GM18870 (cell line): ENCODE results near the gene NOL4L.
"Not testable (repeated sequence)": the region's sequence is repeated elsewhere in the genome, so short reads cannot be mapped to it uniquely, and the experiment has no call there.

ENCODE experiments used
- ATAC-seq: cut with Tn5 transposase; IDR thresholded peaks from one replicate; pipeline ENCODE4 v1.9.1; 2021; ENCODE audit warnings: moderate library complexity; ENCODE audit not compliant: unreplicated experiment

NOL4L gene

DNA sequence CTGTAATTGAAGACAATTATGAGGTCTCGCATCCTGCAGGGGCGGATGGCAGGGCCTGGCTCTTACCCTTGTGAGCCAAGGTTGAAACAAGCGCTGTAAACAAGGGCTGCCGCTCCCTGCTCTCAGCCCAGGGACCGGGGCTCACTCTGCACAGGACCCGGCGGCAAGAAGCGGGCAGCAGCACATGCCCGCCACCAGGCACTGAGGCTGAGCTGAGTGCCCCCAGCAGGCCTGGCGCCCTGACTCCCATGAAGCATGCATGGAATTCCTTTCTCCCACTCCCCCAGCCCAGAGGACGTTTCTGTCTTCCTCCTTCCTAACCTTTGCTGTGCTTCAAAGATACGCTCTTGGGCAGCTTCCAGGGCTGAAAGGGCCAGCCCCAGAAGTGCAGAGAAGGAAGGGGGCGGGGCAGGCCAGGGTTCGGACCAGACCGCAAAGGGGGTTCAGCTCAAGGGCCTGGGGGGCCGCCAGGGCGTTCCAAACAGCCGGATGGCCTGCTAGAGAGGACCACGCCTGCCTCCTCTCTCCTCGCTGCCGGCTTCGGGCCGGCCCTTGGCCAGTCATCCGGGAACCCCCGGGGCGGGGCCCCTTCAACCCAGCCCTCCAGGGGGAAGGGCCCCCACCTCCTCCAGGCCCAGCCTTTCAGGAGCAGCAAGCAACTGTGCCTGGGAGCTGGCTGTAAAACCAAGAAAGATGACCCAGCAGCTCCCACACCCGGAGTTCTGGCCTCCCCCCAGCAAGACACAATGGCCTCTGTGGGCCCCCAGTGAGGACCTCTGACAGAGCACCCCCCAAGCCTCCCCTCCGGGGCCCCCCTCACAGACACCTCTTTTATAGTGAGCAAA, 109.9 kb downstream of the NOL4L start:
- ATAC-seq = no peak

DNA sequence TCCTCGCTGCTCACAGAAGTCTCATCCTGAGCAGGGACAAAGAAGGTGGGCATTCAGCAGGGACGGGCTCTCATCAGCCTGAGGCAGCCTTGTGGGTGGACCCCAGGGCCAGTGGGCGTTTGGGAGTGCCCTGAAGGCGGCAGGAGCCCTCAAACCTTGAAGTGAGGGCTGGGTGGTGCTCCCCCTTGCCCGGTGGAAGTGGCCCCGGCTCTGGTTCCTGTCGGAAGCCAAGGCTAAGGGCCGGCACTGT, 110.5 kb downstream of the NOL4L start:
- ATAC-seq = no peak

DNA sequence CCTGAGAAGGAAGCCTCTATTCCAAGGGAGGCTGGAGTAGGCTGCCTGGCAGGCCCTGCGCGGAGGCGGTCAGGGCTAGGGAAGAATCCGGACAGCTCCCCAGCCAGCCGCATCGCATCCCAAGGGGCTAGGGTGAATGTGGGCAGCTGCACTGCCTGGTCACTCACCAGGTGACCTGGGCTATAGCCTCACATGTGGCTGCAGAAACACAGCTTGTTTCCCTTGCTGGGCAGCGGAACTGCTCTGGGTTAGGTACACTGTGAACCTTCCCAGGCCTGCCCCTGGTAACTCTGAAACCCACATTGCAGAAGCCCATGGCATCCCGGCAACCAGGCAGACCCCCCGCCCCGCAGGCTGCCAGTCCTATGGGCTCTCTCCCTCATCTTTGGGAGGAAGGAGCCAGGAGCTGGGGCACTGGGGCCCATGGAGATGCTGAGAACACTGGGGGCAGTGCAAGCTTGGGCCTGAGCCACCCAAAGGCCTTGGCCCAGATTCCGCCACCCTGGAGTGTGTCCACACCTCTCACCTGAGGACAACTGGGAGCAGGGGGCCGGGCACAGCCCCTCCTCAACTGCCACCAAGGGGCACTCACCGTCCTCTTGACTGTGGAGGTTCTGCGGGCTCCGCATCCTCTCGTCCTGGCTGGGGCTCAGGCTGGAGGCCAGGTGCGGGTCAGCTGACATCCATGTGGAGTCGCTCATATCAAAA, 111.0 kb downstream of the NOL4L start:
- ATAC-seq = no peak

DNA sequence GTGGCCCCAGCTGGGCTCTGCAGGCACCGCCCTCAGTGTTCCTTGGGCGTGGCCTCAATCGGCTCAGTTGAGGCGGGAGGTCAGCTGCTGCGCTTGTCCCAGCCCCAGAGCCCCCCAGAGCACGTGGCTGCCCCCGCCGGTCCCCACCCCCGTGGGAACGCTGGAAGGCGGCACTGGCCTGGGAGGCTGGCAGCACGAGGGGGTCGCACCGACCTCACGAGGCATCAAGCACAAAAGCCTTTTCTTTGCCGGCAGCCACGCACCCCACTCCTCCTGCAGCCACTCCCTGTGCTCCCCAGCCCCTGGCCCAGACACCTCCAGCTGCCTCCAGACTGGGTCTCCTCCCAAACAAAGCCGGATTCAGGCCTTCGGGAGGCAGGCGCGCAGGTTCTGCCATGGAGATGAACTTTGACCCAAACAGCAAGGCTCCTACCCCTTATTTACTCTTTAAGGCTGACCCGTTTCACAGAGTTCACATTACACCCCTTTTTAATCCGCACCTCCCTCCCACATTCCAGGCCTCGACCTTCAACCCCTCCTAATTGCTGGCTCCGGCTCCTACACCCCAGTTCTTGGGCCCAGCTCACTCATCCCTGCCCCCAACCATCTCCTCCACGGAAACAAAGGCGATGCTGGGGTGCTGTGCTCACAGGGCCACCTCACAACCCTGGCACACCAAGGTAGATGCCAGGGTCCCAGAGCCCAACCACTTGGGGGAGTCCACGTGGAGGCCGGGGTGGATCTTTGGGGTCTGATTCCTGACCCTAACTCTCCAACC, 111.7 kb downstream of the NOL4L start:
- no peak for ATAC-seq

DNA sequence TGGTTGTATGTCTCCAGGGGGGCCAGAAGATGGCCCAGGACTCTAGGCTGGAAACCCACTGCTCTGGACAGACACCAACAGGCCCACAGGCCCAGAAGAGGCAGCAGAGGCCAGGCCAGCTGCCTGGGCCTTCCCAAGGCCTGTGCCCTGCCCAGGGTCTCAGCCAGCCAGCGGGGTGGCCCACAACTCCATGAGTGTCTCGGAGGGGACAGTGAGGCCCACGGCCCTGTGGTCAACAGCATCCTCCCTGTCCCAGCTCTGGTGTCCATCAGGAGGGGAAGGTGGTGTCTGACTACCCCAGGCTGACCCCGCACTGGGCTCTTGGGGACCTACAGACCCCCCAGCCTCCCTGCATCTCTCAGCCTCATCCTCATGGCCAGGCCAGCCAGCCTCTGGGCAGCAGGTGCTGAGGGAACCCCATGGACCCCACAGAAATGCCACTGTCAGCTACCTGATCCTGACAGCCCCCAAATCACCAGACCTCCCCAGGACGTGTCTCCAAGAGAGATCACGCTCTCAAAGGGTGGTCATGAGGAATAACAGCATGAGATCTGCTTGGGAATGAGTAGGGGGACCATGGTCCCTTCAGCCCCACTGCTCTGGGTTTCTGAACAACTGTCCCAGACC, 112.4 kb downstream of the NOL4L start:
- no peak for ATAC-seq

DNA sequence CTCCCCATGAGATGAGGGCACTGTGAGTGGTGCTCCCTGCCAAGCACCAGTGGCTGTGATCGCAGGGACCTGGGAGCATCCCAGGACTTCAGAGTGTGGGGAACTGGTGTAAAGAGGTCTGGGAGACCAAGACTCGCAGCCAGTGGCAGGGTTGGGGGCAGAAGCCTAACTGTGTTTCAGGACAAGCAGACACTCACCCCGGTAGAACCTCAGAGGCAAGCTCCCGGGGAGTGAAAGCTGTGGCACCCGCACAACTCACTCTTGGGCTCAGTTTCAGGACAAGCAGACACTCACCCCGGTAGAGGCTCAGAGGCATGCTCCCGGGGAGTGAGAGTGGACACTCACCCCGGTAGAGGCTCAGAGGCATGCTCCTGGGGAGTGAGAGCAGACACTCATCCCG, 114.2 kb downstream of the NOL4L start:
- ATAC-seq = no peak

DNA sequence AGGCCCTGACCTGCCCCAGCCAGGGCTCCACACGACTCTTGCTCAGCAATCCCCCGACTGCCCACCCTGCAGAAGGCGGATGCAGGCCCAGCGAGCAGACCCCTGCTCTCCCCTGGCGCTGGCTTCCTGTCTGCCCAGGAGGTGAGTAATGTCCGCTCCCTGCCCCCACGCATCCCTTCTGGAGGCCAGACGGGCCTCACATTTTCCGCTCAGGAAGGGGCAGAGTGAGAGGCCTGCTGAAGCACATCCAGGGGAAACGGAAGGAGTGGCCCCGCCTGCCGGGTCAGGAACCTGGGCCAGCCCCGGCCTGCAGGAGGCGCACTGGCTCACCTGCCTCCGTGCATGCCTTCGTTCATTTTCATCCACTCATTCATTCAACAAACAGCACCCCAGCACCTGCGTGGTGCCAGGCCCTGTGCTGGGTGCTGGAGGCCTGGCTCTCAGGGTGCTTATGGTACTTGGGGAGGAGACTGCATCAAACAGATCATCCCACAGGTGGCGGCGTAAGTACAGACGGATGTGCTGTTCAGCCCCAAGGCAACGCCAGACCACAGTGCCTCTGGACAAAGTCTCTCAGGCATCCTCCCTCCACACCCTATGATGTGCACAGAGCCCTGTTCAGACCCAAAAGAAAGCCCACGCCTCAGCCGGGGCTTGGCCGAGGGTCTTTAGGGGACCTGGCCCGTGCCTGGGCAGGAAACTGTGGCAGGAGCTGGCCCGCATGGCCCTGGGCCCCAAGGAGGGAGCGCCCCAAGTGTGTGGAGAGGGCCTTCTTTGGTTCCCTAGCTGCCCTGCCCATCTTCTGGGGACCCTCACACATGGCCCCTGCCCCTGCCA, 114.9 kb downstream of the NOL4L start:
- ATAC-seq = no peak

DNA sequence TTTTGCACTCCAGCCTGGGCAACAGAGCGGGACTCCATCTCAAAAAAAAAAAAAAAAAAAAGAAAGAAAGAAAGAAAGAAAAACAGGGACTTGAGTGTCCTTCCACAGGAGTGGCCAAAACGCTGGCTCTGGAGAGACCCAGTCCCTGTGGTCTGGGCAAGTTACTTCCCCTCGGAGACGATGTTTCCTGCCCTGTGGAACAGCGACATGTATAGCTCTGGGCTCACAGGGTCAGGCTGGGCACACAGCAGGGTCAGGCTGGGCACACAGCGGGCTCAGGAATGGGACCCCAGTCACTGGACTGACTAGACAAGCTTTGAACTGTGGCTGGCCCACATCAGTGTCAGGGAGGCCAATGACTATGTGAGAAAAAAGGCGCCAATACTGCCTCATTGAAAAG, 116.3 kb downstream of the NOL4L start:
- ATAC-seq = no peak

DNA sequence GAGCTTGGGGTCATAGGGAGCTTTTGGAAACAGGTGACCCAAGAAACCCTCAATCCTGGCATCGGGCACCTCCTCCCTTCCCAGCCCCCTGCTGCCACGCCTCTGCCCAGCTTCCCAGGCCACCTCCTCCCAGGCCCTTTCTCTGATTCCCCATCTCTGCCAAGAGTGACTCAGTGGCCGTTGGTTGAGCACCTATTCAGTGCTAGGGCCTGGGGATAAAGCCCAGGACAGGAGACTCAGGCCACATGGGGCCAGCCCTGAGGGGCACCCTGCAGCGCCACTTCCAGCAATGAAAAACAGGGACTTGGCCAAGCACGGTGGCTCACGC, 116.9 kb downstream of the NOL4L start:
- ATAC-seq = no peak

DNA sequence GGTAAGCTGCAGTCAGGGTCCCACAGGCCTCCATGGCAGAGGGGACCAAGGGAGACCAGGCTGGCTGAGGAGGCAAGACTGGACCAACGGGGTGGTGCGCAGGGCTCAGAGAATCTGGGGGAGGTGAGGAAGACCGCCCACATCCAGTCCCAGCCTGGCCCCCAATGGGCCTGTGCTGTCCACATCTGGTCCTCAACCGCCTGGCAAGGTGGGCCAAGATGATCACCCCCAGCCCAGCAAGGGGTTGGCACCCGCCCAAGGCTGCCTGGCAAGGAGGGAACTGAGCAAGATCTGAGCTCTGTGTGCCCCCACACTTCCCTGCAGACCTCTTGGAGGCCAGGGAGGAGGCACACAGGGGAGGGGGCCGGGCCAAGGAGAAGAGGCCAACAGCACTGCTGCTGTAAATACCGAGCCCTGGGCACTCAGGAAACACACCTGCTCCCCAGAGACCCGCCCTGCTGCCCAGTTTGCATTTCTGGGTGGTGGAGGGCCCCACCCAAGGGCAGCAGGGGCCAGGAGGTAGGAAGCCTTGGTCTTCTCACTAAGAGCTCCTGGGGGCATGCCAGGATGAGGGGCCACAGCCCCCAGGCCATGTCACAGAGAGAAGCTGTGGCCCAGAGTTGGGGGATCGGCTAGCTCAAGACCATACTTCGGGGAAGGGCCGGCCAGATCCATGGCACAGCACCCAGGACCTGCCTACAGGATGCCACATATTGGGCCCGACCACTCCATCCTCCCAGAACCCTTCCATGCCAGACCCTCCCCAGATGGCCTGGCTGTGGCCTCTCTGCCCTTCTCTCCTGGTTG, 117.4 kb downstream of the NOL4L start:
- ATAC-seq = no peak

DNA sequence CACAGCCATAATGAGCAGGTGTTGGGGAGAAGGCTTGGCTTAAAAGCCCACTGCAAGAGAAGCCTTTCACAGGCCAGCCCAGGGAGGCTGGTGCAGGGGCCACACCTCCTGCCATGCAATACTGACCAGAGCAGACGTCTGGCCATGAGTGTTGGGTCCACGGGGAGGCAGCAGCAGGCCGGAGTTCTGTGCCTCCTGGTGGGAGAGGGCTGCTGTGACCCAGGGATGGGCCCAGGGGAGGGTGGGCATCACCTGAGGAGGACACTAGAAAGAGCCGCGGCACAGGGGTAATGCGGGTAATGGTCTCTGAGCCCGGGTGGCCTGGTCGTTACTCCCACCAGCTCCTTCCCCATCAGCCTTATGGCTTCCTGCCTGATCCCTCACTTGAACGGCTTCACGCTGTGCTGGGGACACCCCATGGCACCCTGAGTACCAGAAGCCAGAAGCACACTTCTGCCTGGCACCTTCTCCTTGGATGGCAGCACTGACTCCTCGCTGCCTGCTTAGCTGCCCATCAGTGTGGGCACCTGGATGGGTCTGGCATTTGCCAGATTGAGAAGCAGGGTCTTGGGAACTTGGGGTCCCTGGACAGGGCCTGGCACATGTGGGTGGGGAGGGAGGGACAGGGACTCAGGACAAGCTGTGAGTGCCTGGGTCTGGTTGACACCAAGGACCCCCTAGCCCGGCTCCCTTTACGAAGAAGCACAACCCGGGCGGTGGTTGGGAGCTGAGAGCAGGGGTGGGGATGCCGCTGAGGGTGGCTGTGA, 118.2 kb downstream of the NOL4L start:
- ATAC-seq = no peak

DNA sequence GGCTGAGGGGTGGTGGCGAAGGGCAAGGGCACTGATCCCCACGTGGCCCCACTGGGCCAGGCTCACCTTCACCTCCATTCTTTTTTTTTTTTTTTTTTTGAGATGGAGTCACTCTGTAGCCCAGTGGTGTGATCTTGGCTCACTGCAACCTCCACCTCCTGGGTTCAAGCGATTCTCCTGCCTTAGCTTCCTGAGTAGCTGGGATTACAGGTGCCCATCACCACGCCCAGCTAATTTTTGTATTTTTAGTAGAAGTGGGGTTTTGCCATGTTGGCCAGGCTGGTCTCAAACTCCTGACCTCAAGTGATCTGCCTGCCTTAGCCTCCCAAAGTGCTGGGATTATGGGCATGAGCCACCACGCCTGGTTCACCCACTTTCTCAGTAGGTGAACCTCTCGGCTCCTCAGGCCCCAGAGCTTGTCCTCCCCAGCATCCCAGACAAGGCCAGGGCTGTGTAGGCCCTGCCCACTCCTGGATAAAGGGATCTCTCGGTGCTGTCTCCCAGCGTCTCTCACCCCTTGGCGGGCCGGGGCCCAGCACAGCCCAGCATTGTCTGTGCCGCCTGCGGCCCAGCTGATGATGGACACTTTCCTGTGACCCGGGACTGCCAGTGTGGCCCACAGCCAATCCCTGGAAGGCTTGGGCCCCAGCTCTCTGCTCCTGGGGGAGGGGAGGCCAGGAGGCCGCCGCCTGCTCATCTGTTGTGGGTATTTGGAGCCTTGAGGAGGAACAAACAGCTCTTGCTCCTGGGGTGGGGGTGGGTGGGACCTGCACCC, 119.0 kb downstream of the NOL4L start:
- not testable (repeated sequence) for ATAC-seq

DNA sequence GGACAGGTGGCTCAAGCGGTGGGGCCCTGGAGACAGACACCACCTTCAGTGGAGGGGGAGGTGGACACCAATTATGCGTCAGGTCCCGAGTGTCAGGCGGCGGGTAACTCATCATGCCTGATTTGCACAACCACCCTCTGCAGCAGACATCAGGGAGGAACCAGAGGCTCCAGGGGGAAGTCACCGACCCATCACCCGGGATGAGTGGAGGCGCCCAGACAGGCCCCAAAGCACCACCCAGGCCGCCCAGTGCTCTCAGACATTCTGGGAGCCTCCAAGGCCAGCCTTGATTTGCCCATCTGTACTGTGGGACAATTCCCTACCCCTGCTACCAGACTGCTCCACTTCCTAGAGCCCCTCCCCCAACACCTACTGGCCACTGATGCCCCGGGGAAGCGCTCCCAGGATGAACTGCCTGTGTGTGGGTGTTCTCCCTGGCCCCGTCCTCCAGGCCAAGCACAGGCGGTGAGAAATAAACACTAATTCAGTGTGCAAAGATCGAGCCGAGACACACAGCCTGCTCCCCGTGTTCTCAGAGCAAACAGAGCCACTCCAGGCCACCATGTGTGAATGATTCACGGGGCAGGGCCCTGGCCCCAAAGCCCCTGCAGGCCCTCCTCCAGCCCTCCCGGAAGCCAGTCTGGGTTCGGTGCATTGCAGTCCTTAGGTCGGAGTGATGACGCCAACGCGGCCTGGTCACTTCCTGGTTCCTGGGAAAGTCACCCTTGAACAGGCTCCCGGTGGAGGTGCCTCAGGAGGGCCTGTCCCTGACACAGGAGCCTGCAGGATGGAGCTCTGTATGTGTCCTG, 119.8 kb downstream of the NOL4L start:
- ATAC-seq = no peak

DNA sequence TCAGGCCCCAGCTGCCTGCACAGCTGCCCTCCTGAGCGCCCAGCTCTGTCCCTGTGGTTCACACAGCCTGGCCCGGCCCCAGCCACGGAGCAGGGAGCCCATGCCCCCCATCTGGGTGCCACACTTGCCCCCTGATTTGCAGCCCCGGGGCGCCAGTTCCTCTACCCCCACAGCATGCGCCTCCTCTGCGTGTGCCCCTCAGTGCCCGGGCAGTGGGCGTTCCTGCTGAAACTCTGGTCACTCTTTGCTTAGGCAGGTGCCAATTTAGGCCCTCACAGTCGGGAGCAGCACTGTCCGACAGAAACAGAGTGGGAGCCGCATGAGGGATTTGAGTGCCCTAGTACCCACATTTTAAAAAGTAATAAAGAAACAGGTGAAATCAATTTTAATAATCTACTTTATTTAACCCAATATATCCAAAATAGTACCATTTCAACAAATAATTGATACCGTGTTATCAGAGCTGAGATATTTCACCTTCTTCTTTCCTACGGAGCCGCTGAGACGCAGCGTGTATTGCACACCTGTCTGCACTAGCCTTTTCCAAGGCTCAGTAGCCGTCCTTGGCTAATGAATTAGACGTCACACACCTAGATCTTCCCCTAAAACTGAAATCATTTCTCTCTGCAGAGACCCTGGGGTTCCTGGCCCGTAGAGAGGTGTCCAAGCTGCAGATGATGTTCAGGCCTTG, 120.6 kb downstream of the NOL4L start:
- ATAC-seq = no peak

DNA sequence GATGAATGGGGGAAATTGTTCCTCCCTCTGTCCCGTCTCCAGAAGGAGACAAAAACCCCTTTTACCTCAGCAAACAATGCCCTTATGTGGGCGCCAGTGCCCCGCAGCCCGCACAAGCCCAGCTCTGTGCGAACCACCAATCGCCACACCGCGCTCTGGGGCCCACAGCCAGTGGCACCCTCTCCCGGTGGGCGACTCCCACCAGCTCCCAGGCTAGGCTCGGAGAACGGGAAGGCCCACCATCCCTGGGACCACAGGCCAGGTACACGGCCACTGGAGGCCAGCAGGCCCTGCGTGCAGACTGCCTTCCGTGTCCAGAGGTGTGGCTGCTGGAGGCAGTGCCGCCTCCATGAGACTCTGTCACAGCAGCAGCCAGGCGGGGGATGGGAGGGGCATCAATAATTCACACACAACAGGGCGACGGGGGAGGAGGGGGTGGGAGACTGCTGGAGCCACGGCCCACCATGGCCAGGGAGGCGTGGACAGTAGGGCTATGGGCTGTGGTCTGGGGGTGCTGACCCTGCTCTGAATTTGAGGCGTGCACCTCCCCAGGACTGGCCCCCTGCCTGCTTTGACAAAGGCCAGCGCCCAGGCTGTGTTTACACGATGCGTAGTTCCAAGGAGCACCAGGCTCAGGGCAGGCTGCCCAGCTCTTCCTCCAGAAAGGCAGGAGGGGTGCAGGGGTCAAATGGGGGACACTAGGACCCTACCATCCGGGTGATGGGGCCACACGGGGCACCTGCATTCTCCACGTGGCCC, 121.3 kb downstream of the NOL4L start:
- no peak for ATAC-seq

DNA sequence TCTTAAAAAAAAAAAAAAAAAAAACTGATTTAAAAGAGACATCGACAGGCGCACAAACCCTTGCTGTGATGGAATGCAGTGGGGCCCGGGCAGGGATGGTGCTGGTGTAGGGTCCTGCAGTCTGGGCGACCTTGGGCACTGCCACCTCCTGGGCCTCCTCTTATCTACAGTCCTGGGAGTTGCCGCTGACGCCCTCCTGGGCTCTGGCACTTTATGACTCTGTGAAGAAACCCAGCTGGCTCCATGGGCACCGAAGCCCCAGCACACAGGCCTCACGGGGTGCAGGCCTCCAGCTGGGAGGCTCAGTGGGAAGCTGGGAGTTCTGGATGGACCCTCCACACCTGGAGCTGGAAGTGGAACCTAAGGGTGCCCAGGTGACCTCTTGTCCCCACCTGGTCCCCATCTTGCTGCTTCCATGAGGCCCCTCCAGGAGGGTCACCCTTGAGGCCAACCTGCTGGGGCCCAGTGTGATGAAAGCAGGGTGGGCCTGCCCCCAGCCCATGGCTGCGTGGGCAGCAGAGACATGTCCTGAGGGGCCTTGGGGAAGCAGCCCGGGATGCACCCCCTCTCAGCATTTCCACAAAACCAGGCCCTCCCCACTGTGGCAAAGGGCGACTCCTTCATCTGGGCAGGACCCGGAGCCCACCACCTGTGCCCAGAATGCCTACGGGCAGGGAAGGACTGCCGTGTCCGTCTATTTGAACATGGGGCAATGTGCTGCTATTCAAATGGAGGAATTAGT, 122.1 kb downstream of the NOL4L start:
- ATAC-seq = no peak
